HG02870 (cell line): ENCODE data around the gene BCL7A.

Experiments
- ATAC-seq: cut with Tn5 transposase; IDR thresholded peaks from one replicate; pipeline ENCODE4 v1.9.1; 2021; ENCODE audit warnings: mild to moderate bottlenecking, moderate library complexity; ENCODE audit not compliant: unreplicated experiment

BCL7A gene

GRCh38 chr12:121996945-121997612, 24.6 kb upstream of the BCL7A start:
- no peak for ATAC-seq

- no peak for ATAC-seq
These were observed 20.0 kb upstream of the BCL7A start for GRCh38 chr12:122001466-122002209.

GRCh38 chr12:122003651-122004611, 17.8 kb upstream of the BCL7A start:
- ATAC-seq: no peak

- no peak for ATAC-seq
These were observed 17.0 kb upstream of the BCL7A start for GRCh38 chr12:122004633-122005071.

- no peak for ATAC-seq
These were observed 16.4 kb upstream of the BCL7A start for GRCh38 chr12:122005252-122005776.

- ATAC-seq: no peak
These were observed 15.3 kb upstream of the BCL7A start for GRCh38 chr12:122006186-122006926.

GRCh38 chr12:122009741-122010140, 11.9 kb upstream of the BCL7A start:
- ATAC-seq: no peak

GRCh38 chr12:122012184-122012583, 9.5 kb upstream of the BCL7A start:
- no peak for ATAC-seq

- ATAC-seq: no peak
These were observed 8.5 kb upstream of the BCL7A start for GRCh38 chr12:122013136-122013535.

GRCh38 chr12:122013791-122014590, 7.7 kb upstream of the BCL7A start:
- no peak for ATAC-seq

- no peak for ATAC-seq
These were observed 6.9 kb upstream of the BCL7A start for GRCh38 chr12:122014781-122015180.

GRCh38 chr12:122018457-122018856, 3.2 kb upstream of the BCL7A start:
- no peak for ATAC-seq

GRCh38 chr12:122018937-122019336, 2.7 kb upstream of the BCL7A start:
- ATAC-seq: no peak

- ATAC-seq: no peak
These were observed 890 bp upstream of the BCL7A start for GRCh38 chr12:122020795-122021192.

GRCh38 chr12:122021193-122021821, 377 bp upstream of the BCL7A start:
- ATAC-seq: no peak

GRCh38 chr12:122022393-122023338, 982 bp downstream of the BCL7A start:
- ATAC-seq: no peak

GRCh38 chr12:122023339-122024131, 1.9 kb downstream of the BCL7A start:
- no peak for ATAC-seq
